ENCODE data around the gene LSP1.

GRCh38 chr11:1872267-1872985 lies 19.5 kb downstream of the LSP1 start:
- TF ChIP-seq, protein P1, sequence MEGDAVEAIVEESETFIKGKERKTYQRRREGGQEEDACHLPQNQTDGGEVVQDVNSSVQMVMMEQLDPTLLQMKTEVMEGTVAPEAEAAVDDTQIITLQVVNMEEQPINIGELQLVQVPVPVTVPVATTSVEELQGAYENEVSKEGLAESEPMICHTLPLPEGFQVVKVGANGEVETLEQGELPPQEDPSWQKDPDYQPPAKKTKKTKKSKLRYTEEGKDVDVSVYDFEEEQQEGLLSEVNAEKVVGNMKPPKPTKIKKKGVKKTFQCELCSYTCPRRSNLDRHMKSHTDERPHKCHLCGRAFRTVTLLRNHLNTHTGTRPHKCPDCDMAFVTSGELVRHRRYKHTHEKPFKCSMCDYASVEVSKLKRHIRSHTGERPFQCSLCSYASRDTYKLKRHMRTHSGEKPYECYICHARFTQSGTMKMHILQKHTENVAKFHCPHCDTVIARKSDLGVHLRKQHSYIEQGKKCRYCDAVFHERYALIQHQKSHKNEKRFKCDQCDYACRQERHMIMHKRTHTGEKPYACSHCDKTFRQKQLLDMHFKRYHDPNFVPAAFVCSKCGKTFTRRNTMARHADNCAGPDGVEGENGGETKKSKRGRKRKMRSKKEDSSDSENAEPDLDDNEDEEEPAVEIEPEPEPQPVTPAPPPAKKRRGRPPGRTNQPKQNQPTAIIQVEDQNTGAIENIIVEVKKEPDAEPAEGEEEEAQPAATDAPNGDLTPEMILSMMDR (IDR thresholded peaks at IDR 0.05; ENCODE audit: low read length) = no peak
- TF ChIP-seq EZH2 (optimal IDR thresholded peaks at IDR 0.05; ENCODE audit: low read depth, low read length) = no peak
- TF ChIP-seq EZH2phosphoT487 (IDR thresholded peaks at IDR 0.05; ENCODE audit: low read length) = no peak

Measured in MM.1S (cell line).